T-helper 1 cell treated with Interleukin-12 subunit alpha and Interleukin-12 subunit beta and Interleukin-4 antibody, amounts not matched to agents 30 ng/mL and 1 ng/mL, for 36 hours (primary cell): ENCODE measurements around the gene INO80C. TPM values are rescaled to one million over a fixed set of nuclear protein-coding genes. Genes with fewer than 3 reads are reported as not detected.
"Not testable (repeated sequence)": the region's sequence is repeated elsewhere in the genome, so short reads cannot be mapped to it uniquely, and the experiment has no call there.

Experiments
- intact Hi-C: fragments of 100-400 bp; cut with micrococcal nuclease; formaldehyde crosslinking; loops from one replicate; pipeline ENCODE4 v1.15.1; 2024
- total RNA-seq: library from RNA; stranded (reverse); gene quantifications from 2 replicates; pipeline ENCODE4 v1.2.3, GENCODE V29; 2022

The INO80C gene
- total RNA-seq, 1 donor from 2014 or later: 28.5 TPM

DNA sequence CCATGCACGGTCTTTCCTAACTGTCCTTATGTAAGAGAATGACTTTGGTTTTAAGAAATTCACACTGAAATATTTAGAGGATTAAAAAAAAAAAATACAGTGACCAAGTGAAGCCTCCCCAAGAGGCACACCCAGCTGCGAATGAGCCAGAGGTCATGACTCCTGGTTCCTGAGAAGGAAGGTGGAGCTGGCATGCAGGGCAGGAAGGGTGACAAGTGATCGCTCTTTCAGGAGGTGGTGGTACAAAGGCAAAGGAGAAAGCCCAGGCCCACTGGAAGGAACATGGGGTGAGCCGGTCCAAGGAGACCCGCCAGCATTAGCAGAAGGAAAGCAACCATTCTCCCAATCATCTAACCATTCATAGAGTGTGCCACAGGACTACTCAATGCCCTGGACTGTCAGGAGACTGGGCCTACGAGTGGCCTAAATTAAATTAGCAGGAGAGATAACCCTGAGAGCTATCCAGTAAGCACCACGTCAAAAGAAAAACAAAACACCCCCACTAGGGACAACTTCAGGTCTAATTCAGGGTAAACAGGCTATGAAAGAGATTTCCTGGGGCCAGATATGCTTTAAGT lies 7.8 kb downstream of the INO80C start:
- intact Hi-C loops: no loop called here

DNA sequence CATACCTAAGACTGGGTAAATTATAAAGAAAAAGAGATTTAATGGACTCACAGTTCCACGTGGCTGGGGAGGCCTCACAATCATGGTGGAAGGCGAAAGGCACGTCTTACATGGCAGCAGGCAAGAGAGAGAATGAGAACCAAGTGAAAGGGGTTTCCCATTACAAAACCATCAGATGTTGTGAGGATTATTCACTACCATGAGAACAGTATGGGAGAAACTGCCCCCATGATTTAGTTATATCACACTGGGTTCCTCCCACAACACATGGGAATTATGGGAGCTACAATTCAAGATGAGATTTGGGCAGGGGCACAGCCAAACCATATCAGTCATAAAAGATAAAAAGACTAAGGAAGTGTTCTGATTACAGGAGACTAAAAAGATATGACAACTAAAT lies 8.5 kb downstream of the INO80C start:
- intact Hi-C loops: not testable (repeated sequence)

DNA sequence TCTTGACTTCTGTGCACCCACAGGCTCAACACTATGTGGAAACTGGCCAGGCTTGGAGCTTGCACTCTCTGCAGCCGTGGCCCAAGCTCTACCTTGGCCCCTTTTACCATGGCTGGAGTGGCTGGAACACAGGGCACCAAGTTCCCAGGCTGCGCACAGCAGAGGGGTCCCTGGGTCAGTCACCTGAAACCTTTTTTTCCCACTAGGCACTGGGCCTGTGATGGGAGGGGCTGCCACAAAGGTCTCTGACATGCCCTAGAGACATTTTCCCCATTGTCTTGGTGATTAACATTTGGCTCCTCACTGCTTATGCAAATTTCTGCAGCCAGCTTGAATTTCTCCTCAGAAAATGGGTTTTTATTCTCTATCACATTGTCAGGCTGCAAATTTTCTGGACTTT lies 9.4 kb downstream of the INO80C start:
- intact Hi-C loops: not testable (repeated sequence)

DNA sequence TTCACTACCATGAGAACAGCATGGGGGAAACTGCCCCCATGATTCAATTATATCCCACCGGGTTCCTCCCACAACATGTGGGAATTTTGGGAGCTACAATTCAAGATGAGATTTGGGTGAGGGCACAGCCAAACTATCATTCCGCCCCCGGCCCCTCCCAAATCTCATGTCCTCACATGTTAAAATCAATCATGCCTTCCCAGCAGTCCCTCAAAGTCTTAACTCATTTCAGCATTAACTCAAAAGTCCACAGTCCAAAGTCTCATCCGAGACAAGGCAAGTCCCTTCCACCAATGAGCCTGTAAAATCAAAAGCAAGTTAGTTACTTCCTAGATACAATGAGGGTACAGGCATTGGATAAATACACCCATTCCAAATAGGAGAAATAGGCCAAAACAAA lies 10.2 kb downstream of the INO80C start:
- intact Hi-C loops: not testable (repeated sequence)

DNA sequence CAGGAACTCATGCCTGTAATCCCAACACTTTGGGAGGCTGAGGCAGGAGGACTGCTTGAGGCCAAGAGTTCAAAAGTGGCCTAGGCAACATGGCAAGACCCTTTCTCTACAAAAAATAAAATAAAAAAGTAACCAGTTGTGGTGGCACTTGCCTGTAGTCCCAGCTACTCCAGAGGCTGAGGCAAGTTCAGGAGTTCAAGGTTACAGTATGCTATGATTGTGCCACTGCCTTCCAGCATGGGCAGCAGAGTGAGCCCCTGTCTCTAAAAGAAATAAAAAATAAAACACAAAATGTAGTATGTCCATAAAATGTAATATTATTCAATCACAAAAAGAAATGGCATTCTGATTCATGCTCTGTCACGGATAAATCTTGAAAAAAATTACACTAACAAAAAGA lies 11.9 kb downstream of the INO80C start:
- intact Hi-C loops: no loop called here

DNA sequence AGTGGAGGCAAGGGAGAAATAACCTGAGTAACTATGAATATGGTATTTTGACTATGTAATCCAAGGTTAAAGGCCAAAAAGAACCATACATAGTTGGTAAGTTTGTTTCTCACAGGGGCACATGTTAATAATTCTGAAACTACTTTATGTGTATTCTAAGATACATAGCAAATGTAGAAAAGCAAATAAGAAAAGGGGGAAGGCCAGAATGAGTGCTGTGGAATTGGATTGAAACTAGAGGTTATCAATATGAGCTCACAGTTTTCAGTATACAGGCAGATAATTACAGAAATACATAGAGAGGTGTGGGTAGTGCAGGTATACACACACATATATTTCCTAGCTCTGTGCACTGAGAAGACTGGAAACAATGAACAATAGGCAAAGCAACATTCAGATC lies 13.7 kb downstream of the INO80C start:
- intact Hi-C loops: no loop called here

DNA sequence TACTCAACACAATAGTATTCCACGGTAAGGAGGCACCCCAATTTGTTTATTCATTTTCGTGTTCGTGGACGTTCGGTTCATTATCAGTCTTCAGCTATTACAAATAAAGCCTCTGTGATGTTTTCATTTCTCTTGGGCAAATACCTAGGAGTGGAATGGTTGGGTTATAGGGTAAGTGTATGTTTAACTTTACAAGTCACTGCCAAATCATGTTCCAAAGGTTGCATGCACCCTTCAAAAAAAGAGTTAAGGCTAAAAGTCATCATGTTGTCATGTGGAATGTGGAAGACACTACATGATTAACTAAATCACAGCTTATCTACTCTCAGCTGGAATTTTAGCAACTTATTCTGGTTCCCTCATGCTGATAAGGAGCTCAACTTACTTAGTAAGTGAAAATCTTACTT lies 15.8 kb downstream of the INO80C start:
- intact Hi-C loops: no loop called here

DNA sequence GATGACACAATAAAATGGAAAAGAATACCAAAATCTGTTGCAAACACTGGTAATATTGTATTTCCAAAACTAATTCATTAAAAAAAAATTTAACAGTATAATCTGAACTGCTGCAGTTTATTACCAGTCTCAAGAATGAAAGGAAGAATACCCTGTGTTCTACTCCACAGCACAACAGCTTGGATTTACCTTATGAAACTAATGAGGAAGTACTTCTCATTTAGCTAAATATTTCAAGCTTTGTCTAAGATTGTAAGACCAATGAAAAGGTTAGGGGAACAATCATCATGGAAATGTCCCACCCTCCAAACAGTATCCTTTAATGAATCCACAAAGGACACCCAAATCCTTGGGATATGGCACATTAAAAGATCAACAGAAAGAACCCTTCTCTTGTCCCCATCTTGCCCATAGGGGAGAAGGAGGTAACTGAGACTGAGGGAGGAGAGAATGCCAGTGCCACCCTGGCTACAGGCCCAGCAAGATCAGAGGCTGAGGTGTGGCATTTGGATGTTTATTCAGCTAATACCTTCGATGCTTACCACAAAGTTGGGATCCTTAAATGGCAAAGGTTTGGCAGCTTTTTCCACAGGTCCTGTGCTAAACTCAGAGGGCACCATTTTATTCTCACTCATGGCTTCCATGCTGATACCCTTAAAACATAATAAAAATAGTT lies 17.7 kb downstream of the INO80C start:
- intact Hi-C loops: no loop called here

DNA sequence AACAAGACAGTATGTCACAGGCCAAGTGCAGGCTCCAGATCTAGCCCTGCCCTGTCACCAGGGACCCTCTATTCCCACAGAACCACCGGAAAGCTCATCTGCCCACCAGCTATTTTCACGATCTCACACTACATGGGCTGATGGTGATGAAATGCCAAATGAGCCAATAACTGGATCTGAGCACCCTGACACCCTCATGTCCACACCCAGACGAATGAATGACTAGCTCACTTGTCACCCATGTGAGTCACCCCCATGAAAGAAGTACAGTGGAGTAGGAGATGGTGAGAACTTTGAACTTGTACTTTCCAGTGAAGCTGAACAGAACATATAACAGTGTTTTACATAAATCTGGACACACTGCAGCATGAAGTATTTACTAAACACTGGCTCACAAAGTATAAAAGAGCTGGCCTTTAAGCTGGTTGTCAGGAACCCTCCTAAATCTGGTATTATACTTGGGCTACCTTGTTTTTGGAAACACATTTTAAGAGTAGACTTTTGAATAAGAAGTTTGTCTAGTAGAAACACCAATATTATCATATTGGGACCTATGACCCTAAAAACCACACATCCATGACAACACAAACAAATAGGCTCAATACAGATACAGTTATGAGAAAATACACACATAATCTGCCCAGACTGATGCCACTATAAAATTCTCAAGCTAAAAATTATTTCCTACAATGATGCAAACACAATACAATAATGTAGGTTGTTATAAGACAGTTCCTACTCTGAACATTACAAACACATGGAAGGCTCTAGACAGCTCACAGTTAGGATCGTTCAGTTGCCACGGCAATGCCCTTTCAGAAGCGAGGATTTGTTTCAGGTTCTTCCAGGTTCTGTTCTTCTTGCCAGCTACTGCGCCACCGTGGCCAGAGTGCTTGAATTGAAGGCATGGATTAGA lies 19.0 kb downstream of the INO80C start:
- intact Hi-C loops: no loop called here

DNA sequence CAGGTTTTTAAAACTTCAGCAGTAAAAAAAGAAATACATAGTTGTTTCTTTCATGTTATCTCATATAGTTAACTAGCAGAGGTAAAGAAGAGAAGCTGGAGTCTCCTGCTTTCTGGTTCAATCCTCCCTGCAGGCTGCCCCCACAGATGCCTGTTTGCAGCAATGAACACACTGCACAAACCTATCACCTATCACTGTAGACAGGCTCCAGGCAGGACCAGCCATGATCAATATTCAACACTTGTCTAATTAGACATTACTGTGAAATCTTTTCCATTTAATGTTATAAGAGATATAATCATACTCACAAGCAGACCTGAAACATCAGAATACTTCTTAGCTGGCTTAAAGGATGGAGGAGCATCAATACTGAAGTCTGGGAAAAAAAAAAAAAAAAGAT lies 19.8 kb downstream of the INO80C start:
- intact Hi-C loops: no loop called here

DNA sequence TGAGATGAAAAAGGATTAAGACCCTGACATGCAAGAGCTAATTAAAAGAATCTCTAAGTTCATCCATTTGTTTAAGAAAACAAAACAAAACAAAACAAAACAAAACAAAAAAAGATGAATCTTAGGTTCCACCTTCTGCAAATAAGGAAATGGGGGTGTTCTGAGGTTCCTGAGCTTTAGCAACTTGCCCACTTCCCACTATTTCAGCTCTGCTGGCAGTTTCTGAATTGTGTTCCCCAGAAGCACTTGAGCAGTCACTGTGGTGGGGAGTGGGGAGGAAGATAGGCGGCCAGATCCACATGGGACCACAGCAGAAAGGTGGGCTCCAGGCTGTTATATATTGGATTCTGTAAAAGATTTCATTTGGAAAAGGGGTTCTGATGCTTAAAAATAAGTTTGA lies 20.3 kb downstream of the INO80C start:
- intact Hi-C loops: no loop called here

DNA sequence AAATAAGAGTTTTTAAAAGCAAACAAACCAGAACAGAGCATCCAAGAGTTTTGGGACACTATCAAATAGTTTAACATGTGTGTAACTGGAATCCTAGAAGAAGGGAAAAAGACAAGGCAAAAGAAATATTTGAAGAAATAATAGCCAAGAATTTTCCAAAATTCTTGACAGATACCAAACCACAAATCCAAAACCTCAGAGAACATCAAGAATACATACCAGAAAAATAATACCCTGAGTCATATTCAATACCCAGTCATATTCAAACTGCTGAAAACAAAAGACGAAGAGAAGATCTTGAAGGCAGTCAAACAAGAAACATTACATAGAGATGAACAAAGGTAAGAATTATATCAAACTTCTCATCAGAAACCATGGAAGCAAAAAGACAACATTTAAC lies 22.9 kb downstream of the INO80C start:
- intact Hi-C loops: no loop called here

DNA sequence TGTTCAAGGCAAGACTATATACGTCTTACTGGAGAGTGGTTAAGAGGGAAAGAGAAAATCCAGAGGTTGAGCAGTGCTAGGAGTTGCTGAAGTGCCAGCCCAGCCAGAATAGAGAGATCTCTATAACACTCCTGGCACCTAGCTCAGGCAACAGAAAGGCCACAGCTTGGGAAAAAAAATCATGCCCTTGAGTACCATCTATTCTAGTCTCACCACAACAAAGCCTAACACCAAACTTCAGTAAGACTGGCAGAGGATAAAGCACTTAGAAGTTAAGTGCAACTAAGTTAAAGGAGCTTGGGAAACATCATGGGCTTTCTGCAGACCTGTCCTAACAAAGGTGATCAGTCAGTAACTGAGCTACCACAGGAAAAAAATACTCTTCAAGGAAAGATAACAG lies 24.2 kb downstream of the INO80C start:
- intact Hi-C loops: no loop called here

DNA sequence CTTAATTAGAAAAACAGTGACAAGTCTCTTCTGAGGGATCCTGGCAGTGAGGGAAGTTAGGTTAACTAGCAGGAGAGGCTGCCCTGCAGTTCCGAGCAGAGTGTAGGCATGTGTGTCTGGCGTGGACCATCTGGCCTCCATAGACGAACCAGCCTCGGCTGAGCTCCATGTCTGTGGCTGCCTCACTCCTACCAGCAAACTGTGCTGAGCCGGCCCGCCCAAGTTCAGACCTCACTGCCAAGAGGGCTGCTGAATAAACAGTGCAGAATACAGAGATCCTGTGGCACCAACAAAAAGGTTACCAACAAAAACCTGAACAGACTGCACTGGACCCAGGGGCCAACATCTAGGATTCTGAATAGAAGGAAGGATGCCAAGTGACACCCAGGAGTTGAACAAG lies 27.3 kb downstream of the INO80C start:
- intact Hi-C loops: no loop called here

DNA sequence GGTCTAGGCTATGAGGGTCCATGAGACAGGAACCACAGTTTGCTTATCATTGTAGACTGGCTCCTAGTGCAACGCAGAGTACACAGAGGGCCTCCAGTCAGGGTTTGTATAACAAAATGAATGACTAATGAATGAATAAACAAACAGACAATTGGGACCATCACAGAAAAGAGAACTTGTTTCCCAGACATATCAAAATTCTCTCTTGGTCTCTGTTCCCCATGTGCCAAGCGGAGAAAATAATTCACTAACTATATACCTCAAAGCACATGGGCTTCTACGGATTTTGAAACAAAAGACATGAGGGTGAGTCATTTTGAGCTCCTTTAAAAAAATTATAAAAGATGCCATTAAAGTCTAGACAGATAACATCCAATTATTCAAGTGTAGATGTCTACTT lies 28.0 kb downstream of the INO80C start:
- intact Hi-C loops: no loop called here

DNA sequence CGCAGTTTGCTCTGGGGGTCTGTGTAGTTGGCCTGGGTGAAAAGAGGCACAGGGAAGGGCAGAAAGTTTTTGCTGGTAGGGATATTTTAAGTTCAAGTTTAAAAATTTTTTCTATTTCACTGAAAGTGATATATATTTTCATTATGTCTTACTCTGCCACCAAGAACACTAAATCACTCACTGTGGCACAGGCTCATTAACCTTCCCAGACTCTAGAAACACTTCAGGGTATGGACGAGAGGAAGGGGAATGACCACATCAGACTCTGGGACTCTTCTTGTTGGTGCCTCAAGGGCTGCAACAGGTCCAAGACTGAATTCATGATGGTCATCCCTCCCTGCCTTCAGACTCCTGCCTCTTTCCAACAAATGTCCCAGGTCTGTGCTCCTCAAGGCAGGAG lies 29.0 kb downstream of the INO80C start:
- intact Hi-C loops: no loop called here

DNA sequence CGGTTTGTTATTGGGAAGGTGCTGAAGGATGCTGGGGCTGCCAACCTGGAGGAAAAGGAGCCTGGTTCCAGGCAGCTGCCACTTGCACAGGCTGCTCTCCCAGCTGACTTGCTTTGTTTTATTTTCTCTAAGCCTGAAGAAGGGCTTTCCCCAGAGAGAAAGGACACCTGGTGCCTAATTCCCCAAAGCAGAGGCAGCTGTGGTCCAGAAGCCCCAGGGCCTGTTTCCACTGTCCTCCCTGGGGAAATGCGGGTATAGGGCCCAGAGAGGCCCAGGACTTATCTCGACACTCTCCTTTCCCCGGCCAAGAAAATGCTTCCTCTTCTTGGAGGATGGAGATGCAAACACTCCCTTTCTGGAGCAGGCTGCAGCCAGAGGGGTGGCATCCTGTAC lies 30.1 kb downstream of the INO80C start:
- intact Hi-C loops: no loop called here

DNA sequence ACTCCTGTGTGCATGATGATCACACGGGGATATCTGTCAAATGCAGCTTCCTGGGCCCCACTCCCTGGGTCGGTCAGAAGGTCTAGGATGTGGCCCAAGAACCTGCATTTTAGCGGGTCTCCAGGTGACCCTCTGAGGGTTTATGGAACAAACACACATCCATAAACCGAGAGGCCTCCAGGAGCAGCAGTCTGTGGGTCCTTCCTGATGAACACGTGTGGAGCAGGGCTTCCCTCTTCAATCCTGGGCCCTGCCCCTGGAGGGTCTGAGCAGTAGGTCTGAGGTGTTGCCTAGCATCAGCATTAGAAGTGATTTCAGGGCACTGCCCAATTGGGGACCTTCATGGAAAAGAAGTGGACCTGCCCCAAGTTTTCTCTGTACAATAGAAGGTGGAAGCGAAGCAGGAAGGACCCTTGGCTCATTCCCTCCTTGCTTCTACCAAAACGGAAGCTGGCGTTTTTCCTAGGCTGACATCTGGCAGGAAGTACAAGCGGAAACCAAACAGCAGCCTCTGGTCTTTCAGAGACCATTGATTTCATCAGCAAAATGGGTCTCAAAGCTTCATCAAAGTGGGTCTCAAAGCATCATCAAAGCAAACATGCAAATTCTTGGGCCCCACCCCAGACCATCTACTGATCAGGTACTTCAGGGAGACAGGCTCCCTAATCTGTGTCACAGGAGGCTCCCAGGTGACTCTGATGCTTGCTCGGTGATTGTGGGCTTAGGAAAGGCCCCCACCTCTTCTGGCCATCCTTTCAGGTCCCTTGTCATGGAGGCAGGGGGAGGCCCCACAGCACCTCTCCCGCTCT lies 30.7 kb downstream of the INO80C start:
- intact Hi-C loops: no loop called here

DNA sequence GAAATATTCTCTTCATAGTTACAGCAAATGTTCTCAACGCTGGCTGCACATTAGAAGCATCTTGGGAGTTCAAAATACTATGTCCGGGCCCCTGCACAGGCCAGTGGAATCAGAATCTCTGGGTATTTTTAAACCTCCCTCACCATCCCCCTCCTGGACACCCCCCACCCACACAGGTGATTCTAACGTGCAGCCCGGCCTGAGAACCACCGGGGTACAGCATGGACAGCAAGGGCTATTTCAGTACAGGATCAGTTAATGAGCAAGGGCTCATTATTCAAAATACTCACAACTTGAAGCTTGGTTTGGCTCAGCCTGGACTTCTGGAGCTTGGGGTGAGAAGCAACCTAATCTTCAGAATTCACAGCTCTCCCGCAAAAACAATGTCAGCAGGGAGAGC lies 31.4 kb downstream of the INO80C start:
- intact Hi-C loops: no loop called here

DNA sequence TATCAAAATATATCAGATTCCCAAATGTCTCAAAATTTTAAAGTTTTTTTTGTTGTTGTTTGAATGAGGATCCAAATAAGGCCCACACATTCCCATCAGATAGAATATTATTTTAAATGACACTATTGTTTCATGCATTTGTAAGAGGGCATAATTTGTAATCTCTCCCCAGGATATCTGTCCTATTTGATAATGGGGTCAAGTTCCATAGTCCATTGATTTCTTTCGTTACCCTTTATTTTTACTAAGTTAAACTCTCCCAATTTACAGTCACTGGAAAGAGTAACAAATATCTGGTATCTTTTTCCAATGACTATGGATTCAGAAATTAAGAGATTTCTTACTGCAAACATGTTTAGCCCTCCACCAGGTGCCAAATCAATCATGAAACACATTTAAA lies 32.4 kb downstream of the INO80C start:
- intact Hi-C loops: no loop called here

DNA sequence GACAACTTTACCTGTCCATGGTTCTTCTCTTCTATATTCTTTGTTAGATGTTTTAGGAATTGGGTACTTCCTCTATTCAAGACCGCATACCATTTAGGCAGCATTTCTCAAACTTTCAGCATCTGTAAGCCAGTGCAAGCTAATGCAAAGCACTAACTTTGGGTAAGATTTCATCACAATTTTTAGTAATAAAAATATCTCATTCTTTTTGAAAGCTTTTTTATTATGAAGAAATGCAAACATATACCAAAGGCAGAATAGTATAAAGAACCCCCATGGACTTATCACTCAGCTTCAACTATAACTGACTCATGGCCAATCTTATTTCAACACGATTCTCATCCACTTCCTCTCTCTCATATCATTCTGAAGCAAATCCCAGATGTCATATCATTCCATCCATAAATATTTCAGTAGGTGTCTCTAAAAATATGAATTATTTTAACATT lies 32.9 kb downstream of the INO80C start:
- intact Hi-C loops: no loop called here

DNA sequence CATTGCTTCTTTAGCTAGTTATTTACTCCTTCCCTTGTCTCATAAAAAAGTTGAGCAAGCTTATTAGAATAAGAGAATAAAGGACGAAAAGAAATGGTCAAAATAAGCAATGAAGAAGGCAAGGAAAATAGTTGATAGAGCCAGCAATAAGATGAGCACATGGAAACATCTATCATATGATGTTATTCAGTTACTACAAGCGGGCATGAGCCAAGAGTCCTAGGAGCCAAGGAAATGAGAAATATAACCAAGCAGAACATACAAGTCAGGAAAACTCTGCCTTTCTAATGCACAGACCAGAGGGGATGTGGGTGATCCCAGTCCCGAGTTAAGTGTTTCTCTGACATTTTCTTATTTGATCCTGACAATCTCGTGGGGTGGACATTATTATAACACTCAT lies 33.9 kb downstream of the INO80C start:
- intact Hi-C loops: no loop called here
